AG09309 (cell line): ENCODE measurements around the gene BATF3.
A peak's percentile ranks its signal among the peaks of the same experiment; 100 is the strongest.

Experiments used
- DNase-seq: peaks from one replicate; pipeline ENCODE4 v3.0.0-alpha.2; 2010; ENCODE audit warnings: low read depth
- H3K4me3 ChIP-seq: 2 replicates; pipeline ENCODE4 v1.5.1; 2011; ENCODE audit warnings: mild to moderate bottlenecking, low read depth, low read length, moderate library complexity; ENCODE audit not compliant: control insufficient read depth
- TF ChIP-seq, protein P1 (sequence below): IDR thresholded peaks from 2 replicates; pipeline ENCODE4 v1.5.1; 2011; ENCODE audit warnings: mild to moderate bottlenecking, low read depth, low read length, inconsistent platforms; ENCODE audit not compliant: insufficient read depth, control insufficient read depth; ENCODE audit errors: missing control alignments

Gene BATF3

DNA sequence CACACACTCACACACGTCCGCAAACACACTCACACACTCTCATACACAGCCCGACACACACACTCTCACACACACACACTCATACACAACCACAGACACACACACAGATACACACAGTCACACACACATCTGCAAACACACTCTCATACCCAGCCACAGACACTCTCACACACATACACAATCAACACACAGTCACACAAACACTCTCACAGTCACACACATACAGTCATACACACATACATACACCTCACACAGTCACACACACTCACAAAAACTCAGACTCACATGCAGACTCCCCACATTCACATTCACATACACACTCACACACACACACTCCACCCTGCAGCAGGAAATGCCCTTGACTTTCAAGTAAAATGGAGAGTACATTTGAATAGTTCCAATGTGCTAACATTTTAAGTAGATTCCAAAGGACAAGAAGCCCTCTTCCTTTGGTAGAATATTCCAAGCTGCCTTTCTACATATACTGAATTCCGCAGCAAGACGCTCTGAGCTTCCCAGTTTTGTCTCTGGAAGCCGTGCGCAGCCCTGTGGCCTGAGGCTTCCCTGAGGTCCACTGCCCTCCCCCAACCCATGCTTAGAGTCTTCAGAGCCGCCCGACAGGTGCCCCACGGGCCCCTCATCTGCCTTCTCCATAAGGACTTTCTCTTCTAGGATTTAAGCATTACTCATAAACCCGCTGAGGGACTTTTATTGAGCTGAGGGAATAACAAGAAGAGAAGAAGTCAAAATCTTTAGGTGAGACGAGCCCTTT is 9.7 kb downstream of the BATF3 start:
- DNase-seq: no peak
- TF ChIP-seq, protein P1, sequence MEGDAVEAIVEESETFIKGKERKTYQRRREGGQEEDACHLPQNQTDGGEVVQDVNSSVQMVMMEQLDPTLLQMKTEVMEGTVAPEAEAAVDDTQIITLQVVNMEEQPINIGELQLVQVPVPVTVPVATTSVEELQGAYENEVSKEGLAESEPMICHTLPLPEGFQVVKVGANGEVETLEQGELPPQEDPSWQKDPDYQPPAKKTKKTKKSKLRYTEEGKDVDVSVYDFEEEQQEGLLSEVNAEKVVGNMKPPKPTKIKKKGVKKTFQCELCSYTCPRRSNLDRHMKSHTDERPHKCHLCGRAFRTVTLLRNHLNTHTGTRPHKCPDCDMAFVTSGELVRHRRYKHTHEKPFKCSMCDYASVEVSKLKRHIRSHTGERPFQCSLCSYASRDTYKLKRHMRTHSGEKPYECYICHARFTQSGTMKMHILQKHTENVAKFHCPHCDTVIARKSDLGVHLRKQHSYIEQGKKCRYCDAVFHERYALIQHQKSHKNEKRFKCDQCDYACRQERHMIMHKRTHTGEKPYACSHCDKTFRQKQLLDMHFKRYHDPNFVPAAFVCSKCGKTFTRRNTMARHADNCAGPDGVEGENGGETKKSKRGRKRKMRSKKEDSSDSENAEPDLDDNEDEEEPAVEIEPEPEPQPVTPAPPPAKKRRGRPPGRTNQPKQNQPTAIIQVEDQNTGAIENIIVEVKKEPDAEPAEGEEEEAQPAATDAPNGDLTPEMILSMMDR: no peak
- no peak overlapping the region for H3K4me3 ChIP-seq

DNA sequence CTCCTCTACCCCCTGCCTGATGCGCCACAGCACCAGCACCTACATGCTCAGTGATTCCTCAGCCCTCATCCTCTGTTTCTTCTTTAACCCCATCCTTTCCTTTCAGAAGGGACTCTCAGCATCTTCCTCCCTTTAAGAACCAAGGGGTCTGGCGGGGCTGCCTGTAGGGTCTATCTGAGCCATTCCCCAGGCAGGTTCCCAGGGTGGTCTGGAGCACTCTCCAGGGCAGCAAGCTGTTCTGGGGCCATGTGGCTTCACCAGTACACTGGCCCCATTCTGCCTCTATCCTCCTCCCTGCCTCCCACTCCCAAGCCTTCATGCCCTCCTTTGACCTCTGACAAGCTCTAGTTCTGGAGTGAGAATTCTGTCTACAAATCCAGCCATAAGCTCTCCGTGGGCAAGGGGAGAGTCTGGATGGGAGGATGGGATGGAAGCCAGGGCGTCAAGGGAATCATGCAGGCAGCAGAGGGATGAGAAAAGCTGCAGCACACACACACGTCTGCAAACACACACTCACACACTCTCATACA is 10.4 kb downstream of the BATF3 start:
- TF ChIP-seq, protein P1: no peak

DNA sequence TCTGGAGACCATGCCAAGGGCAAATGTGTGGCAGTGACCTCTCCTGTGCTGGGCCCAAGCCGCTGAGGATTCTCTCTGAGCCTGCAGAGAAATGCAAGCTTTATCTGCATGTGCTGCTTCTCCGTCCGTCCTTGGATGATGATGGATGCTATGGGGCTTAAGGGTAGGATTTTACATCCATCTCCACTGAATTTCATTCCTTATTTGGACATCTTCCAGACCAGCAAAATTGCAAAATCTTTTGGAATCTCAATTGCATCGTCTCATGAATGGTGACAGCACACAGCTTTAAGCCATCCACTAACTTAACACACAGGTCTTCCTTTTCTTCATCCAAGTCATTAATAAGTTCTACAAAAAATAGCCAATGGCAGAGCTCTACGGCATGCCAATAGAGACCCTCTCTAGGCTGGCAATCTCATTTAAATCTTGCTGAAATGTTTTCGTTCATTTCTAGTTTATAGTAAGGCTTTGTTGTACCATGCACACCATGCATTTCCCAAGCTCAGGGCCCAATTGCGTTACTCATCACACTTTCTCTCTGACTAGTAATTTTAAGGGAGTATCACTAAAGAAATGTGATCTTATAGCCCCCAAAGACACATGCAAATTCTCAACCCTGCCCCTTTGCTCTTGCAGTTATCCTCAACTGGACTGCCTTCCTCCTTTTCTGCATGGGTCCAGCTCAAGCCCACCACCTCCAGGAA is 11.1 kb downstream of the BATF3 start:
- TF ChIP-seq, protein P1: no peak
- H3K4me3 ChIP-seq: no peak overlapping the region
- DNase-seq: peak; percentile 27

More for the DNA sequence above, 10.4 kb downstream of the BATF3 start:
- DNase-seq: no peak
- no peak overlapping the region for H3K4me3 ChIP-seq

DNA sequence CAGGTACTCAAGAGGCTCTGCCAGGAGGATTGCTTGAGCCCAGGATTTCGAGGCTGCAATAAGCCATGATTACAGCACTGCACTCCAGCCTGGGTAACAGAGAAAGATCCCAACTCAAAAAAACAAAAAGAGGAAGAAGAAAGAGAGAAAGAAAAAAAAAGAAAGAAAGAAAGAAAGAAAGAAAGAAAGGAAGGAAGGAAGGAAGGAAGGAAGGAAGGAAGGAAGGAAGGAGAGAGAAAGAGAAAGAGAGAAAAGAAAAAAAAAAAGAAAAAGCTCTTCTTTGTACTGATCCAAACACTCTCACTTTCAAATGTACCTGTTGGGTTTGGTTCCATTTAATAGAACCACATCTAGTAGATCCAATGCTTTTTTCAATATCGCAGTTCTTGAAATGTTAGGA is 11.8 kb downstream of the BATF3 start:
- no peak for DNase-seq
- no peak overlapping the region for H3K4me3 ChIP-seq
- TF ChIP-seq, protein P1: no peak

DNA sequence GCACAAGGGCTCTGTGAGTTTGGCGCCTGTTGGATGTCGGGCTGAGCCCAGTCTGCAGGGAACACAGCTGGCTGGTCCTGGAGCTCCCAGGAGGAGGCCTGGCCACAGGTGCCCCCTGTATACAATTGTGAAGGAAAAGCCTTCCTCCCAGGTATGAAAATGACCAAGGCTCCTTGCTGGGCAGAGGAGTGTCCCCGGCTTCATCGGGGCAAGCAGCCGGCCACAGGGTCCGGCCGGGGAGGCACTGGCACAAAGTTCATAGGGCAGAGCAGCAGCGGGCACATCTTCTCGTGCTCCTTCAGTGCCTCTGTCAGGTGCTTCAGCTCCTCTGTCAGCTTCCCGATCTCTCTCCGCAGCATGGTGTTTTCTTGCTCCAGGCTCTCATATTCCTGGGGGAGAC is 13.0 kb downstream of the BATF3 start:
- TF ChIP-seq, protein P1: no peak
- H3K4me3 ChIP-seq: no peak overlapping the region
- DNase-seq: no peak

DNA sequence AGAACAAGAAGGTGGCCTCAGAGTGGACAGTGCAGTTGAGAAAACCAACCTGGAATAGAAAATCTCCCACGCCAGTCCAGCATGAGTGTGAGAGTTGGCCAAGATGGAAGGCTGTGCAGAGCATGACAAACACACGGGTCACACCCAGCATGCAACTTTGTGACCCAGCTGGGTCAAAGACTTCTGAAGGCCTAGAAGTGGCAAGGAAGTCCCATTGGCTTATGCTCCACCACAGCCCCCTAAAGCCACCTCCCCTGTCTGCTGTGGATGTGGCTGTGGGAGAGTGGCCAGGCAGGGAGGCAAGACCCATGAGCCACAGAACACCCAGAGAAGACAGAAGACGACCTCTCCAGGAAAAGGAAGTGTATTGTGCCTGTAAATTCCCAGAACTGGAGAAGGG is 13.6 kb downstream of the BATF3 start:
- no peak for DNase-seq
- TF ChIP-seq, protein P1: no peak
- H3K4me3 ChIP-seq: no peak overlapping the region
